PC-9 (cell line): Measurements from ENCODE around the gene PSMC5. TPM values are rescaled to one million over a fixed set of nuclear protein-coding genes. Genes with fewer than 3 reads are reported as not detected.

Experiments used
- BruUV-seq: library from RNA; stranded (reverse); fragments of 400-500 nt; replicated peaks from 2 replicates; lab custom pipeline; 2021; lab: Mats Ljungman, UMichigan
- CTCF ChIA-PET: fragments of 300-600 bp; sonication (Branson Sonifier 250); formaldehyde crosslinking; loops from one replicate; lab custom pipeline; 2022; ENCODE audit warnings: antibody characterized with exemption; lab: Charles Lee
- POLR2A ChIA-PET: fragments of 300-600 bp; sonication (Branson Sonifier 250); formaldehyde crosslinking; loops from one replicate; lab custom pipeline; 2022; ENCODE audit warnings: antibody characterized with exemption; ENCODE audit not compliant: unreplicated experiment; lab: Charles Lee
- DNase-seq, 2 experiments: peaks; one replicate each; pipeline versions ENCODE4 v3.0.0 to v3.0.0-alpha.2; 2015 to 2022; ENCODE audit warnings: mixed read lengths in 1 of 2
- H2AFZ ChIP-seq: fragments of 200-600 bp; sonication (generic); 2 replicates; pipeline ENCODE4 v1.8.1; 2017; ENCODE audit warnings: antibody characterized with exemption
- H3F3A ChIP-seq: fragments of 200-600 bp; sonication (generic); 2 replicates; pipeline ENCODE4 v1.8.1; 2017; ENCODE audit warnings: antibody characterized with exemption, mild to moderate bottlenecking, low read depth; ENCODE audit not compliant: insufficient read depth
- H3K27ac ChIP-seq: fragments of 200-600 bp; sonication (generic); 2 replicates; pipeline ENCODE4 v1.6.1; 2016; ENCODE audit warnings: mixed run types
- H3K27me3 ChIP-seq: fragments of 200-600 bp; sonication (generic); 2 replicates; pipeline ENCODE4 v1.6.1; 2016; ENCODE audit warnings: low read depth, mixed run types; ENCODE audit not compliant: insufficient read depth
- H3K36me3 ChIP-seq: fragments of 200-600 bp; sonication (generic); 2 replicates; pipeline ENCODE4 v1.6.1; 2016; ENCODE audit warnings: low read depth, mixed run types
- H3K4me1 ChIP-seq: fragments of 200-600 bp; sonication (generic); replicated peaks from 2 replicates; pipeline ENCODE4 v1.6.1; 2016; ENCODE audit warnings: mixed run types; ENCODE audit not compliant: insufficient read depth
- H3K4me2 ChIP-seq: fragments of 200-600 bp; sonication (generic); 2 replicates; pipeline ENCODE4 v1.6.1; 2017; ENCODE audit warnings: mixed run types
- H3K4me3 ChIP-seq: fragments of 200-600 bp; sonication (generic); 2 replicates; pipeline ENCODE4 v1.6.1; 2016; ENCODE audit warnings: mixed run types
- H3K79me2 ChIP-seq: fragments of 200-600 bp; sonication (generic); 2 replicates; pipeline ENCODE4 v1.6.1; 2017; ENCODE audit warnings: low read depth, mixed run types
- H3K9me2 ChIP-seq: fragments of 200-600 bp; sonication (generic); 2 replicates; pipeline ENCODE4 v1.8.1; 2017; ENCODE audit warnings: mild to moderate bottlenecking; ENCODE audit not compliant: insufficient read depth
- H3K9me3 ChIP-seq: fragments of 200-600 bp; sonication (generic); 2 replicates; pipeline ENCODE4 v1.8.1; 2016; ENCODE audit warnings: low read depth; ENCODE audit not compliant: insufficient read depth
- H4K20me1 ChIP-seq: fragments of 200-600 bp; sonication (generic); 2 replicates; pipeline ENCODE4 v1.8.1; 2017; ENCODE audit not compliant: insufficient read depth
- CTCF ChIP-seq: fragments of 200-600 bp; sonication (generic); conservative IDR thresholded peaks from 2 replicates; pipeline ENCODE4 v1.6.1; 2017; ENCODE audit warnings: mixed run types, antibody characterized with exemption, mild to moderate bottlenecking, moderate library complexity
- EZH2 ChIP-seq: fragments of 200-600 bp; sonication (generic); IDR thresholded peaks from 2 replicates; pipeline ENCODE4 v1.8.0; 2017; ENCODE audit warnings: antibody characterized with exemption, low read depth
- intact Hi-C: fragments of 100-400 bp; cut with micrococcal nuclease; formaldehyde crosslinking; loops from one replicate; pipeline ENCODE4 v1.10.0; 2022; ENCODE audit not compliant: unreplicated experiment
- total RNA-seq: library from RNA; stranded (reverse); gene quantifications from 2 replicates; pipeline ENCODE4 v1.2.3, GENCODE V29; 2021

Gene PSMC5
- total RNA-seq, 1 experiment from 2014 or later = 150 TPM

GRCh38 chr17:63822537-63822936 is 4.7 kb upstream of the PSMC5 start:
- Histone ChIP-seq H2AFZ (no peak overlapping the region), H3K4me3 (no peak overlapping the region), H3K4me2 (no peak overlapping the region), H3K4me1 (peaks cover 9% of the 10 kb centered on the region), H3F3A (peaks cover 56% of the 10 kb centered on the region), H3K27ac (no peak overlapping the region), H4K20me1 (peaks cover 38% of the 10 kb centered on the region; the same call in 1 of the 2 replicates), H3K9me2 (no peaks in the 10 kb centered on the region), H3K79me2 (peaks cover 30% of the 10 kb centered on the region), H3K36me3 (peaks cover 52% of the 10 kb centered on the region), H3K9me3 (no peaks in the 10 kb centered on the region), H3K27me3 (no peaks in the 10 kb centered on the region)
- TF ChIP-seq CTCF (no peak), EZH2 (no peak)
- no TSS peak for BruUV-seq
- intact Hi-C loops = no loop called here
- POLR2A ChIA-PET = no interaction called here
- CTCF ChIA-PET = no interaction called here
- DNase-seq = no peak

GRCh38 chr17:63823659-63824331 is 3.4 kb upstream of the PSMC5 start:
- Histone ChIP-seq H3K9me2 (no peaks in the 10 kb centered on the region), H3F3A (peaks cover 47% of the 10 kb centered on the region)
- CTCF ChIA-PET = no interaction called here

GRCh38 chr17:63824362-63824761 is 2.9 kb upstream of the PSMC5 start:
- Histone ChIP-seq H3K9me3 (no peaks in the 10 kb centered on the region), H3K36me3 (peaks cover 51% of the 10 kb centered on the region), H3K27me3 (no peaks in the 10 kb centered on the region), H3K9me2 (no peaks in the 10 kb centered on the region), H3K27ac (no peak overlapping the region), H2AFZ (no peak overlapping the region), H4K20me1 (peaks cover 34% of the 10 kb centered on the region), H3K4me3 (no peak overlapping the region), H3F3A (peaks cover 41% of the 10 kb centered on the region), H3K4me1 (peaks cover 18% of the 10 kb centered on the region), H3K4me2 (no peak overlapping the region), H3K79me2 (peaks cover 48% of the 10 kb centered on the region)
- CTCF ChIA-PET = no interaction called here
- POLR2A ChIA-PET = no interaction called here
- DNase-seq = no peak
- BruUV-seq = no TSS peak
- TF ChIP-seq CTCF (no peak), EZH2 (no peak)
- intact Hi-C loops = no loop called here

More at GRCh38 chr17:63823659-63824331, 3.4 kb upstream of the PSMC5 start:
- Histone ChIP-seq H3K4me1 (peaks cover 15% of the 10 kb centered on the region), H4K20me1 (peaks cover 38% of the 10 kb centered on the region), H3K4me3 (no peak overlapping the region), H3K4me2 (no peak overlapping the region), H3K27me3 (no peaks in the 10 kb centered on the region), H3K27ac (no peak overlapping the region), H3K9me3 (no peaks in the 10 kb centered on the region), H3K79me2 (peaks cover 43% of the 10 kb centered on the region), H3K36me3 (peaks cover 50% of the 10 kb centered on the region), H2AFZ (no peak overlapping the region)
- intact Hi-C loops = no loop called here
- no peak for DNase-seq
- TF ChIP-seq CTCF (no peak), EZH2 (no peak)
- BruUV-seq = no TSS peak
- POLR2A ChIA-PET = interaction anchor here (0.6 kb wide), 1 partner anchor 50 kb away, joined by 32 read pairs; the partner anchor contains the start of genes CCDC47 and DDX42
